SU-DHL-6 (cell line): Measurements from ENCODE around the gene ROR1.

Experiments
- H2AFZ ChIP-seq: fragments of 200-600 bp; sonication (generic); 2 replicates; pipeline ENCODE4 v1.6.1; 2014; ENCODE audit warnings: low read depth, mild to moderate bottlenecking, moderate library complexity, mixed read lengths, antibody characterized with exemption, low read length; ENCODE audit not compliant: severe bottlenecking
- H3F3A ChIP-seq: fragments of 200-600 bp; shearing (Covaris generic); 2 replicates; pipeline ENCODE4 v1.6.0; 2016; ENCODE audit warnings: antibody characterized with exemption, mild to moderate bottlenecking; ENCODE audit not compliant: insufficient read depth
- H3K27ac ChIP-seq: fragments of 200-600 bp; sonication (generic); 2 replicates; pipeline ENCODE4 v1.5.1; 2016; ENCODE audit warnings: low read depth, mild to moderate bottlenecking, low read length, moderate library complexity, mixed read lengths
- H3K27me3 ChIP-seq: fragments of 200-600 bp; sonication (generic), shearing (Covaris generic); 2 replicates; pipeline ENCODE4 v1.6.0; 2014; ENCODE audit warnings: mild to moderate bottlenecking, low read length
- H3K36me3 ChIP-seq: fragments of 200-600 bp; sonication (generic); 2 replicates; pipeline ENCODE4 v1.6.1; 2014; ENCODE audit warnings: mild to moderate bottlenecking, low read length, mixed read lengths
- H3K4me2 ChIP-seq: fragments of 300-600, 200-600 bp; shearing (Covaris generic), sonication (generic); 2 replicates; pipeline ENCODE4 v1.6.0; 2014; ENCODE audit warnings: low read length, low read depth, mild to moderate bottlenecking; ENCODE audit not compliant: poor library complexity, severe bottlenecking
- H3K4me3 ChIP-seq: fragments of 200-600 bp; sonication (generic); 2 replicates; pipeline ENCODE4 v1.5.1; 2014; ENCODE audit warnings: antibody characterized with exemption, low read length, mild to moderate bottlenecking, mixed read lengths; ENCODE audit not compliant: insufficient read depth, poor library complexity, severe bottlenecking
- H3K79me2 ChIP-seq: fragments of 200-600 bp; sonication (generic); 2 replicates; pipeline ENCODE4 v1.6.1; 2014; ENCODE audit warnings: mild to moderate bottlenecking, low read length, moderate library complexity; ENCODE audit not compliant: insufficient read depth
- H3K9ac ChIP-seq: fragments of 200-600 bp; sonication (generic); 2 replicates; pipeline ENCODE4 v1.7.0; 2014; ENCODE audit warnings: mild to moderate bottlenecking, low read length
- H3K9me2 ChIP-seq: fragments of 200-600 bp; sonication (generic); replicated peaks from 2 replicates; pipeline ENCODE4 v1.6.1; 2014; ENCODE audit warnings: low read length; ENCODE audit not compliant: insufficient read depth
- H3K9me3 ChIP-seq: fragments of 200-600 bp; sonication (generic); 2 replicates; pipeline ENCODE4 v1.6.1; 2014; ENCODE audit warnings: low read length, mixed read lengths; ENCODE audit not compliant: insufficient read depth
- H4K20me1 ChIP-seq: fragments of 200-600 bp; sonication (generic); 2 replicates; pipeline ENCODE4 v1.6.1; 2014; ENCODE audit warnings: low read depth, mild to moderate bottlenecking, antibody characterized with exemption, low read length, moderate library complexity, mixed read lengths
- CTCF ChIP-seq: fragments of 200-600 bp; sonication (generic); IDR thresholded peaks from one replicate; pipeline ENCODE4 v1.5.1; 2017; ENCODE audit warnings: antibody characterized with exemption, mild to moderate bottlenecking, low read length, moderate library complexity; ENCODE audit not compliant: insufficient read depth, poor library complexity, severe bottlenecking
- EZH2phosphoT487 ChIP-seq: fragments of 200-600 bp; sonication (generic), shearing (Covaris generic); conservative IDR thresholded peaks from 2 replicates; pipeline ENCODE4 v1.6.1; 2018; ENCODE audit warnings: mild to moderate bottlenecking, antibody characterized with exemption, low read length, moderate library complexity, mixed read lengths

The ROR1 gene

DNA sequence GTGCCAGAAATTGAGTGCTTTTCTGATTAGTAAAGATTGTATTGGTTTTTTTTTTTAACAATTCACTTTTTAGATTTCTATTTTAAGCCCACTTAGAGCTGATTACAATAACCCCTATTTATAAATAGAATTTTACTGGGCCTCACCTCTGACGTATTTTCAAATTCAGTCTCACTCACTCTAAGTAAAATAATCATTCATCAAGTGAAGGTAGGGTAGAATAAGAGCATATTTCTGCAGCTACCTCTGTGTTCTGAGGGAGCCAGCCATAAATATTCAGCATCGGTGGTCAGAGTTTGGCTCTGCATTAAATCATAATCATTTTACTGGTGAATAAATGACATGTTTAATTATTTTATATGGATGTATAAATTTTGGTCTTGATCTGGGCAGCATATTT lies 333.8 kb downstream of the ROR1 start:
- Histone ChIP-seq H3K4me3 (no peak overlapping the region), H2AFZ (no peak overlapping the region), H4K20me1 (no peaks in the 10 kb centered on the region), H3K4me2 (no peak overlapping the region), H3K79me2 (no peaks in the 10 kb centered on the region), H3K9ac (no peak overlapping the region), H3K9me3 (no peaks in the 10 kb centered on the region), H3K36me3 (no peaks in the 10 kb centered on the region), H3F3A (no peaks in the 10 kb centered on the region), H3K27me3 (no peaks in the 10 kb centered on the region), H3K9me2 (no peaks in the 10 kb centered on the region), H3K27ac (no peak overlapping the region)
- TF ChIP-seq EZH2phosphoT487 (no peak), CTCF (no peak)

DNA sequence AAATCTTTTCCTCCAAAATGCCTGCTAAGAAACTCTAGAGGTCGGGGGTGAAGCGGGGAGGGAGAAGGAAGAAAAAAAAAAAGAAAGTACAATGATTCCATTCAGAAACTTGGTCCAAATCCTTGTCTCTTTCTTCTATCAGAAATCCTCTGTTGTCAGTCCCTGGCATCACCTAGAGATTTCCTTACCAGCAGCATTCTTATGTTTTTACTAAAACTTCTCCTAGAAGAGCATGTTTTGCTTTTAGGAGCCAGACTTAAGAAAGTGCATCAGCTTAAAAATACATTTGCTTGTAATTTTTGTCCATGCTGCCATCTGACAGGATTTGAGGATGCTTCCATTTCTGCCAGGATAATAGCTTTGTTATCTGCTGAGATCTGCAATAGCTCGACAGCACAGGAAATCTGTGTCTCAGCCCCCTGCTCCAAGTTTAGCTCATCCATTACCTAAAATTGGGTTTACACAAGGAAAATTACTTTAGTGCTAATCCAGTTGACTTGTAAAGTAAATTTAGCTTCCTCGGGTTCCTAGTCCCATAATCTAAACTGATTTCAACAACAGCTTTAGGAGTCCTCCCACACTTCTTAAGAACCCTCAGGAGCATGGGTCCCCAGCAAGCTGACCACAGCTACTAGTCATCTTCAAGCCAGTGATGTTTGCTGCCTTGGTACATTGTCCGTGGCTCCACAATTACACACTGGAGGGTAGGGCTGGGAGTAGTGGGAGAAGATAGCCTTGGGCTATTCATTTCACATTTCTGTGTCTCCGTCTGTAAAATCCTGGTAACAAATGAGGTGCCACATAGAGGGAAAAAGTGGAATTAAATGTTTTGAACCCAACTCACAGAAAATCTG lies 337.3 kb downstream of the ROR1 start:
- no peak overlapping the region for H3K27ac ChIP-seq
- H3F3A ChIP-seq, result no peaks in the 10 kb centered on the region
- no peaks in the 10 kb centered on the region for H3K79me2 ChIP-seq
- no peak overlapping the region for H3K4me2 ChIP-seq
- H3K27me3 ChIP-seq, result no peaks in the 10 kb centered on the region
- H4K20me1 ChIP-seq, result no peaks in the 10 kb centered on the region
- H3K36me3 ChIP-seq, result no peaks in the 10 kb centered on the region
- H3K9ac ChIP-seq, result no peak overlapping the region
- H3K9me2 ChIP-seq, result no peaks in the 10 kb centered on the region
- H3K9me3 ChIP-seq, result no peaks in the 10 kb centered on the region
- TF ChIP-seq EZH2phosphoT487 (no peak), CTCF (no peak)
- H3K4me3 ChIP-seq, result no peak overlapping the region
- H2AFZ ChIP-seq, result no peak overlapping the region

DNA sequence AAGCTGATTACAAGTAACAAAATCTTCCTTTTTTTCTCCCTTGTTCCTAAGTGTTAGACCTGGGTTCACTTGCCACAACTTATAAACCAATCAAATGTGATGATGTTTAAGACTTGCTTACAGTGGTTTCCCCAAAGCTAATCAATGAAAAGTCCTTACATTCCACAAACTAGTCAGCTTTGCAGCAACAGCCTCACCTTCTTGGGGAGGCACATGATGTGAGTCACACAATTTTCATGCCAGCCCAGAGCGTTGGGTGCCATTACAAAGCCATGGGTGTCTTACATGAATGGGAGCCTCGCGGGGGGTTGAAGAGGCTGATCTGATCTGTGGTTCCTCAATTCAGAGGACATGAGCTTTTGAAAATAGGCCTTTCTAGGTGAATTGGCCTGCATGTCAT lies 338.0 kb downstream of the ROR1 start:
- Histone ChIP-seq H2AFZ (no peak overlapping the region), H3K27ac (no peak overlapping the region), H3F3A (no peaks in the 10 kb centered on the region), H3K4me2 (no peak overlapping the region), H3K9me2 (no peaks in the 10 kb centered on the region), H4K20me1 (no peaks in the 10 kb centered on the region), H3K9ac (no peak overlapping the region), H3K27me3 (no peaks in the 10 kb centered on the region), H3K36me3 (no peaks in the 10 kb centered on the region), H3K9me3 (no peaks in the 10 kb centered on the region), H3K4me3 (no peak overlapping the region), H3K79me2 (no peaks in the 10 kb centered on the region)
- TF ChIP-seq EZH2phosphoT487 (no peak), CTCF (no peak)
